Measurements from ENCODE around the gene LRRC47. TPM values are rescaled to one million over a fixed set of nuclear protein-coding genes. Genes with fewer than 3 reads are reported as not detected.

LRRC47 gene
- total and polyA plus RNA-seq, 2 of the 13 experiments (the other 11 are each of a cell fraction or from before 2014, with no cell fraction given): 18.3 to 52.5 TPM

- H3K4me2 ChIP-seq (ENCODE audit: low read depth, low read length): no peak overlapping the region
- no TSS peak for BruUV-seq (replicated peaks)
- peaks cover 14 to 73% of the 10 kb centered on the region in 2 experiments for H3K27me3 ChIP-seq (ENCODE audit: control insufficient read depth in 1 of 2, insufficient read depth in 2 of 2, low read length in 2 of 2)
- H4K20me1 ChIP-seq (ENCODE audit: insufficient read depth, low read length): no peaks in the 10 kb centered on the region
- no peak for DNase-seq (ENCODE audit: low spot score)
- no peak overlapping the region for H3K9ac ChIP-seq (ENCODE audit: insufficient read depth, low read depth, low read length)
- ChIA-PET CTCF (ENCODE audit: low intra/inter-chr PET ratio, low total read pairs) (no interaction called here), POLR2A (interaction anchor here (2.1 kb wide), 1 partner anchor 12 kb away, joined by 8 read pairs; no protein-coding TSS in a partner anchor)
- 62% methylated on average over 6 of the region's 6 CpGs for WGBS (ENCODE audit: low lambda C conversion rate)
- intact Hi-C loops (cut with micrococcal nuclease; ENCODE audit: unreplicated experiment): no loop called here
- in situ Hi-C loops (cut with HindIII; ENCODE audit: extremely low pct_ligation_motif_present, low pct_unique_long_range_greater_than_20kb): no loop called here
- H3K36me3 ChIP-seq (replicated peaks in 1 of 2; ENCODE audit: control insufficient read depth in 1 of 2, insufficient read depth in 2 of 2, low read length in 2 of 2): no peaks in the 10 kb centered on the region
- TF ChIP-seq TMF1 (CRISPR knock-in tag; IDR thresholded peaks at IDR 0.05; ENCODE audit: low read depth): no peak
- TF ChIP-seq CENPX (CRISPR knock-in tag; IDR thresholded peaks at IDR 0.05): no peak
- no peak for TF ChIP-seq TEAD2 (CRISPR knock-in tag; IDR thresholded peaks at IDR 0.05)
- no peak for TF ChIP-seq RBM22 (optimal IDR thresholded peaks at IDR 0.05; ENCODE audit: low read length)
- no peak for TF ChIP-seq PHF21A (CRISPR knock-in tag; IDR thresholded peaks at IDR 0.05)
- TF ChIP-seq REL (CRISPR knock-in tag; conservative IDR thresholded peaks at IDR 0.05): no peak
- no peaks in the 10 kb centered on the region for H3K4me1 ChIP-seq (ENCODE audit: insufficient read depth, low read length)
- FAIRE-seq: no peak
- H3K4me3 ChIP-seq (replicated peaks in 1 of 3; ENCODE audit: insufficient read depth in 1 of 3, low read depth in 2 of 3, low read length in 3 of 3): no peak overlapping the region
- ATAC-seq: no peak
- H3K79me2 ChIP-seq (ENCODE audit: insufficient read depth, low read length): no peaks in the 10 kb centered on the region
- no peak overlapping the region for H3K27ac ChIP-seq (ENCODE audit: extremely low read length, insufficient read depth, low read length)
- H2AFZ ChIP-seq (ENCODE audit: low read length): no peak overlapping the region
- H3K9me3 ChIP-seq (ENCODE audit: low read length): no peaks in the 10 kb centered on the region
Observed at GRCh38 chr1:3759164-3759563, 37.1 kb downstream of the LRRC47 start.

GRCh38 chr1:3756394-3756793, 39.9 kb downstream of the LRRC47 start:
- Histone ChIP-seq H3K9me3 (ENCODE audit: low read length) (no peaks in the 10 kb centered on the region), H3K4me1 (ENCODE audit: insufficient read depth, low read length) (no peaks in the 10 kb centered on the region), H3K9ac (ENCODE audit: insufficient read depth, low read depth, low read length) (no peak overlapping the region), H3K4me3 (replicated peaks in 1 of 3; ENCODE audit: insufficient read depth in 1 of 3, low read depth in 2 of 3, low read length in 3 of 3) (no peak overlapping the region), H4K20me1 (ENCODE audit: insufficient read depth, low read length) (no peaks in the 10 kb centered on the region), H2AFZ (ENCODE audit: low read length) (no peak overlapping the region), H3K36me3 (replicated peaks in 1 of 2; ENCODE audit: control insufficient read depth in 1 of 2, insufficient read depth in 2 of 2, low read length in 2 of 2) (no peaks in the 10 kb centered on the region), H3K79me2 (ENCODE audit: insufficient read depth, low read length) (no peaks in the 10 kb centered on the region), H3K27ac (ENCODE audit: extremely low read length, insufficient read depth, low read length) (no peak overlapping the region), H3K4me2 (ENCODE audit: low read depth, low read length) (no peak overlapping the region), H3K27me3 (ENCODE audit: control insufficient read depth in 1 of 2, insufficient read depth in 2 of 2, low read length in 2 of 2) (peaks cover 17 to 70% of the 10 kb centered on the region in 2 experiments; a peak in 4 of 5 replicates)
- in situ Hi-C loops (cut with HindIII; ENCODE audit: extremely low pct_ligation_motif_present, low pct_unique_long_range_greater_than_20kb): no loop called here
- ATAC-seq (no peak), FAIRE-seq (no peak), DNase-seq (ENCODE audit: low spot score) (no peak)
- intact Hi-C loops (cut with micrococcal nuclease; ENCODE audit: unreplicated experiment): no loop called here
- ChIA-PET CTCF (ENCODE audit: low intra/inter-chr PET ratio, low total read pairs) (no interaction called here), POLR2A (interaction anchor here (0.7 to 0.8 kb wide), 2 partner anchors 8 to 15 kb away, joined by 3 read pairs; no protein-coding TSS in a partner anchor)
- BruUV-seq (replicated peaks): no TSS peak
- 49% methylated on average over 17 of the region's 21 CpGs for WGBS (ENCODE audit: low lambda C conversion rate)
- TF ChIP-seq EZH2 (conservative IDR thresholded peaks at IDR 0.05; ENCODE audit: low read depth, low read length) (0 out of 2 replicates have a peak, but pooled peaks have one; percentile 22), ZNF512B (CRISPR knock-in tag; IDR thresholded peaks at IDR 0.05; ENCODE audit: borderline replicate concordance) (no peak), ZFP36L2 (CRISPR knock-in tag; IDR thresholded peaks at IDR 0.05) (no peak), NFE2L2 (IDR thresholded peaks at IDR 0.05; ENCODE audit: low read length) (no peak), ATF7 (IDR thresholded peaks at IDR 0.05) (peak; percentile 32; the same call in 1 of the 2 replicates), ATF7 (CRISPR knock-in tag; IDR thresholded peaks at IDR 0.05) (no peak), ZNF484 (CRISPR knock-in tag; IDR thresholded peaks at IDR 0.05; ENCODE audit: borderline replicate concordance, low read depth) (no peak), ZNF276 (CRISPR knock-in tag; IDR thresholded peaks at IDR 0.05; ENCODE audit: low read depth) (no peak), ATF5 (CRISPR knock-in tag; IDR thresholded peaks at IDR 0.05; ENCODE audit: low read depth) (no peak)
